Common myeloid progenitor, CD34-positive (primary cell): Measurements from ENCODE around the gene CMTM2.

Experiments
- CTCF ChIA-PET: fragments of 350-600 bp; sonication (Branson Sonifier 250); formaldehyde crosslinking; loops from one replicate; lab custom pipeline; 2021; ENCODE audit warnings: antibody characterized with exemption; lab: Charles Lee
- POLR2A ChIA-PET: fragments of 350-600 bp; sonication (Branson Sonifier 250); formaldehyde crosslinking; loops from one replicate; lab custom pipeline; 2021; ENCODE audit warnings: antibody characterized with exemption; lab: Charles Lee
- DNase-seq, 3 donors: peaks; one replicate each; pipeline versions ENCODE4 v3.0.0 to v3.0.0-alpha.2; 2013
- H3K27ac ChIP-seq, 2 experiments: 1 replicate in 1 of 2; 2 replicates in 1 of 2; pipeline ENCODE4 v1.7.0; 2013; ENCODE audit warnings: inconsistent platforms in 2 of 2, low read length in 2 of 2, mild to moderate bottlenecking in 2 of 2, low read depth in 1 of 2, moderate library complexity in 1 of 2; ENCODE audit not compliant: severe bottlenecking in 2 of 2, insufficient read depth in 1 of 2, poor library complexity in 1 of 2
- H3K27me3 ChIP-seq, 5 experiments: replicated peaks in 2 of 5; 1 replicate in 3 of 5; 2 replicates in 2 of 5; pipeline versions ENCODE4 v1.6.1 to v1.7.0; 2013; ENCODE audit warnings: low read length in 4 of 5, mild to moderate bottlenecking in 2 of 5, moderate library complexity in 2 of 5, inconsistent platforms in 1 of 5; ENCODE audit not compliant: insufficient read depth in 5 of 5, control insufficient read depth in 4 of 5
- H3K36me3 ChIP-seq, 4 experiments: 1 replicate in 2 of 4; 2 replicates in 2 of 4; pipeline versions ENCODE4 v1.6.1 to v1.7.0; 2013; ENCODE audit warnings: low read length in 3 of 4, control low read depth in 1 of 4, mild to moderate bottlenecking in 1 of 4; ENCODE audit not compliant: control insufficient read depth in 4 of 4, insufficient read depth in 4 of 4
- H3K4me1 ChIP-seq, 4 experiments: 1 replicate in 3 of 4; 2 replicates in 1 of 4; pipeline versions ENCODE4 v1.6.1 to v1.7.1; 2013; ENCODE audit warnings: low read length in 3 of 4, mild to moderate bottlenecking in 3 of 4, control low read depth in 1 of 4, inconsistent platforms in 1 of 4, moderate library complexity in 1 of 4; ENCODE audit not compliant: control insufficient read depth in 4 of 4, insufficient read depth in 4 of 4; ENCODE audit errors: control extremely low read depth in 1 of 4
- H3K4me3 ChIP-seq, 7 experiments: 1 replicate in 4 of 7; 2 replicates in 3 of 7; pipeline versions ENCODE4 v1.5.1 to v1.7.0; 2013; ENCODE audit warnings: mild to moderate bottlenecking in 7 of 7, low read length in 6 of 7, moderate library complexity in 6 of 7, inconsistent platforms in 2 of 7, low read depth in 2 of 7, control low read depth in 1 of 7; ENCODE audit not compliant: insufficient read depth in 4 of 7, control insufficient read depth in 1 of 7; ENCODE audit errors: extremely low read depth in 1 of 7
- H3K9me3 ChIP-seq, 5 experiments: 1 replicate in 4 of 5; 2 replicates in 1 of 5; pipeline versions ENCODE4 v1.6.1 to v1.7.1; 2013; ENCODE audit warnings: low read length in 4 of 5, mild to moderate bottlenecking in 2 of 5, inconsistent platforms in 1 of 5, low read depth in 1 of 5, moderate library complexity in 1 of 5; ENCODE audit not compliant: control insufficient read depth in 4 of 5, insufficient read depth in 2 of 5; ENCODE audit errors: control extremely low read depth in 1 of 5
- WGBS: methylation state at CpG from one replicate; pipeline ENCODE4 v1.1.5; 2013; ENCODE audit not compliant: insufficient coverage; 5-methylcytosine and 5-hydroxymethylcytosine counted together

CMTM2 gene

DNA sequence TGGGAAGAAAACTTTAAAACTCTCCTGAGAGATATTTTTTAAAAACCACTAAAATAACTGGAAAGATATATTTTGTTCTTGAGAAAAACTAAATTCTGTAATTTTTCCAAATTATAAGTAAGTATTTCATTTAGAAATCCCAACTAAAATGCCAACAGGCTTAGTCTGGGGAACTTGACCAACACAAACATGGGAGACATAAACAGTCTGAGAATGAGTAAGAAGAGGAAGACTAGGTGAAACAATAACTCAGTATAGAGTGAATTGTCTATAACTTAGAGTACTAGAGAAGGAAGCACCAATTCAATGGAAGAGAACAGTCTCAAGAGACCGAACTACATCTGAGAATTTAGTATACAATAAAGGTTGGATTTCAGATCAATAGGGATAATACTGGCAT is 10.1 kb upstream of the CMTM2 start:
- no peak overlapping the region for H3K27ac ChIP-seq

GRCh38 chr16:66569827-66570405 is 9.3 kb upstream of the CMTM2 start:
- H3K9me3 ChIP-seq = no peaks in the 10 kb centered on the region
- no peaks in the 10 kb centered on the region for H3K27me3 ChIP-seq
- no peak for DNase-seq
- ChIA-PET CTCF (interaction anchor here (0.9 to 5.3 kb wide), 10 partner anchors 10 to 163 kb away, joined by 3 to 20 read pairs (median 10); partner anchors contain the start of gene CKLF), POLR2A (interaction anchor here (0.6 kb wide), 1 partner anchor 9 kb away, joined by 3 read pairs; no protein-coding TSS in a partner anchor)
- H3K27ac ChIP-seq = no peak overlapping the region
- H3K4me3 ChIP-seq = no peak overlapping the region
- 86% methylated on average over 2 of the region's 3 CpGs for whole genome bisulfite sequencing
- H3K36me3 ChIP-seq = peaks cover 2 to 25% (median 16%) of the 10 kb centered on the region in 4 experiments
- peaks cover 9 to 43% (median 25%) of the 10 kb centered on the region in 4 experiments for H3K4me1 ChIP-seq

More for the DNA sequence above, 10.1 kb upstream of the CMTM2 start:
- POLR2A ChIA-PET = no interaction called here
- no peak overlapping the region for H3K4me3 ChIP-seq
- peaks cover 2 to 29% (median 17%) of the 10 kb centered on the region in 4 experiments for H3K36me3 ChIP-seq
- CTCF ChIA-PET = interaction anchor here (0.9 to 5.3 kb wide), 10 partner anchors 9 to 162 kb away, joined by 3 to 20 read pairs (median 6); partner anchors contain the start of gene CKLF
- WGBS = no CpG with 5 or more reads among the region's 1 CpG
- no peaks in the 10 kb centered on the region for H3K9me3 ChIP-seq
- no peak for DNase-seq
- H3K27me3 ChIP-seq = no peaks in the 10 kb centered on the region
- peaks cover 10 to 43% (median 26%) of the 10 kb centered on the region in 4 experiments for H3K4me1 ChIP-seq

GRCh38 chr16:66572356-66572755 is 6.9 kb upstream of the CMTM2 start:
- peak in 2 of 3 donors; percentile 37 to 51 for DNase-seq
- 0% methylated on average over 2 of the region's 2 CpGs for WGBS
- POLR2A ChIA-PET = no interaction called here
- H3K27ac ChIP-seq = no peak overlapping the region
- H3K9me3 ChIP-seq = no peaks in the 10 kb centered on the region
- H3K27me3 ChIP-seq = no peaks in the 10 kb centered on the region
- CTCF ChIA-PET = interaction anchor here (0.6 to 9.9 kb wide), 12 partner anchors 8 to 166 kb away, joined by 3 to 82 read pairs (median 8); partner anchors contain the start of genes CMTM1 and CMTM3
- H3K4me3 ChIP-seq = peak overlapping the region in 2 of 7 experiments; percentile 3 to 22
- peaks cover 6 to 42% (median 23%) of the 10 kb centered on the region in 4 experiments for H3K4me1 ChIP-seq
- peaks cover 0 to 4% (median under 1%) of the 10 kb centered on the region in 4 experiments for H3K36me3 ChIP-seq

GRCh38 chr16:66574081-66574480 is 5.2 kb upstream of the CMTM2 start:
- no peak overlapping the region for H3K4me3 ChIP-seq
- H3K4me1 ChIP-seq = peaks cover 14 to 56% (median 38%) of the 10 kb centered on the region in 4 experiments
- POLR2A ChIA-PET = interaction anchor here (1.7 kb wide), 1 partner anchor 21 kb away, joined by 6 read pairs; the partner anchor contains the start of gene CKLF
- H3K27ac ChIP-seq = no peak overlapping the region
- peaks cover 0 to 1% (median 0%) of the 10 kb centered on the region in 5 experiments for H3K27me3 ChIP-seq
- CTCF ChIA-PET = interaction anchor here (0.9 to 9.9 kb wide), 9 partner anchors 9 to 95 kb away, joined by 3 to 82 read pairs (median 5); partner anchors contain the start of gene CMTM1
- DNase-seq = no peak
- H3K36me3 ChIP-seq = peaks cover 0 to 4% (median 0%) of the 10 kb centered on the region in 4 experiments
- no peaks in the 10 kb centered on the region for H3K9me3 ChIP-seq
- 100% methylated on average over 1 of the region's 1 CpG for WGBS

DNA sequence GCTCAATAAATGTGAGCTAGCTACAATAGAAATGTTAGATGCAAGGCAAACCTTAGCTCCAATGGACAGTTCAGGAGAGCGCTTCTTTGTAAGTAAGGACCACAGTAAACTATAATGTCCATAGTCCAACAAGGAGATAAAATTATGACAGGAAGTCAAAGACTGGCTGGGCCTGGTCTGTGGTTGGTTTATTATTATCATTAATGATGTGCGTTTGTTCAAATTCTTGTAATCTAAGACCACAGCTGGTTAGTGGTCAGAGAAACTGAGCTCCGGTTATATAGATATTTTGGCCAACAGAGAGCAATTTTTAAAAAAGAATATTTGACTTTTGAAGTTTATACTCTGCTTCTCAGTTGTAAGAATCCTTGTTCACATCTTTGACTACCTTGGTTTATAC is 4.7 kb upstream of the CMTM2 start:
- ChIA-PET POLR2A (interaction anchor here (1.7 kb wide), 1 partner anchor 22 kb away, joined by 6 read pairs; the partner anchor contains the start of gene CKLF), CTCF (interaction anchor here (0.9 to 9.9 kb wide), 8 partner anchors 8 to 95 kb away, joined by 3 to 82 read pairs (median 4); partner anchors contain the start of gene CMTM1)
- Histone ChIP-seq H3K4me1 (peaks cover 14 to 60% (median 42%) of the 10 kb centered on the region in 4 experiments), H3K27ac (no peak overlapping the region), H3K27me3 (peaks cover 0 to 1% (median 0%) of the 10 kb centered on the region in 5 experiments), H3K9me3 (no peaks in the 10 kb centered on the region), H3K4me3 (no peak overlapping the region), H3K36me3 (peaks cover 0 to 4% (median 0%) of the 10 kb centered on the region in 4 experiments)
- 63% methylated on average over 1 of the region's 3 CpGs for WGBS
- peak in 2 of 3 donors; percentile 62 to 75 for DNase-seq

- H3K4me1 ChIP-seq = peaks cover 14 to 60% (median 44%) of the 10 kb centered on the region in 4 experiments
- no peak overlapping the region for H3K27ac ChIP-seq
- DNase-seq = no peak
- no peaks in the 10 kb centered on the region for H3K9me3 ChIP-seq
- H3K27me3 ChIP-seq = peaks cover 0 to 1% (median 0%) of the 10 kb centered on the region in 5 experiments
- ChIA-PET POLR2A (interaction anchor here (1.7 kb wide), 1 partner anchor 22 kb away, joined by 6 read pairs; the partner anchor contains the start of gene CKLF), CTCF (interaction anchor here (0.9 to 9.9 kb wide), 10 partner anchors 8 to 96 kb away, joined by 3 to 82 read pairs (median 6); partner anchors contain the start of genes CKLF and CMTM1)
- WGBS = 93% methylated on average over 3 of the region's 3 CpGs
- H3K4me3 ChIP-seq = no peak overlapping the region
- peaks cover 0 to 4% (median 0%) of the 10 kb centered on the region in 4 experiments for H3K36me3 ChIP-seq
These were observed 4.2 kb upstream of the CMTM2 start for GRCh38 chr16:66575060-66575459.
